SHP77 (cell line): Measurements from ENCODE around the gene BCAS3.

Experiments used
- DNase-seq, 2 experiments: peaks; one replicate each; lab custom pipeline; 2025; lab: John Stamatoyannopoulos, UW

Gene BCAS3

GRCh38 chr17:61064087-61064951 is 386.7 kb downstream of the BCAS3 start:
- no peak for DNase-seq

- DNase-seq = no peak
Measured at GRCh38 chr17:61065263-61065773, 387.7 kb downstream of the BCAS3 start.

- DNase-seq = no peak
Measured at GRCh38 chr17:61066062-61066461, 388.4 kb downstream of the BCAS3 start.

GRCh38 chr17:61070649-61071048 is 393.0 kb downstream of the BCAS3 start:
- DNase-seq = no peak

GRCh38 chr17:61072648-61073047 is 395.0 kb downstream of the BCAS3 start:
- DNase-seq = no peak

GRCh38 chr17:61073131-61073530 is 395.5 kb downstream of the BCAS3 start:
- DNase-seq = no peak

- DNase-seq = no peak
Measured at GRCh38 chr17:61073799-61074513, 396.3 kb downstream of the BCAS3 start.

- DNase-seq = no peak
Measured at GRCh38 chr17:61075988-61076387, 398.3 kb downstream of the BCAS3 start.

GRCh38 chr17:61076621-61077031 is 399.0 kb downstream of the BCAS3 start:
- DNase-seq = no peak

- DNase-seq = no peak
Measured at GRCh38 chr17:61081959-61082358, 404.3 kb downstream of the BCAS3 start.

- no peak for DNase-seq
Measured at GRCh38 chr17:61084260-61084659, 406.6 kb downstream of the BCAS3 start.

- DNase-seq = no peak
Measured at GRCh38 chr17:61087024-61087423, 409.4 kb downstream of the BCAS3 start.

GRCh38 chr17:61088556-61088955 is 410.9 kb downstream of the BCAS3 start:
- no peak for DNase-seq

- no peak for DNase-seq
Measured at GRCh38 chr17:61091096-61091495, 413.4 kb downstream of the BCAS3 start.

- no peak for DNase-seq
Measured at GRCh38 chr17:61097781-61098180, 420.1 kb downstream of the BCAS3 start.

GRCh38 chr17:61106354-61106753 is 428.7 kb downstream of the BCAS3 start:
- DNase-seq = no peak

- no peak for DNase-seq
Measured at GRCh38 chr17:61116577-61116976, 438.9 kb downstream of the BCAS3 start.

GRCh38 chr17:61117983-61118382 is 440.3 kb downstream of the BCAS3 start:
- no peak for DNase-seq

GRCh38 chr17:61118871-61119270 is 441.2 kb downstream of the BCAS3 start:
- DNase-seq = no peak

GRCh38 chr17:61122326-61122913 is 444.8 kb downstream of the BCAS3 start:
- DNase-seq = no peak

GRCh38 chr17:61124562-61124961 is 446.9 kb downstream of the BCAS3 start:
- DNase-seq = no peak

- DNase-seq = no peak
Measured at GRCh38 chr17:61126473-61127249, 449.0 kb downstream of the BCAS3 start.
